Measurements from ENCODE around the gene DDIT4.
"Not testable (repeated sequence)": the region's sequence is repeated elsewhere in the genome, so short reads cannot be mapped to it uniquely, and the experiment has no call there.

The DDIT4 gene

GRCh38 chr10:72265990-72266865 lies 7.5 kb upstream of the DDIT4 start:
- DNase-seq: no peak

- no peak for DNase-seq
Observed at GRCh38 chr10:72267381-72267780, 6.3 kb upstream of the DDIT4 start.

- DNase-seq: no peak
Observed at GRCh38 chr10:72267819-72268399, 5.8 kb upstream of the DDIT4 start.

GRCh38 chr10:72268475-72269200 lies 5.1 kb upstream of the DDIT4 start:
- DNase-seq: not testable (repeated sequence)

- DNase-seq: no peak
Observed at GRCh38 chr10:72270607-72271281, 3.0 kb upstream of the DDIT4 start.

- peak in 57 of 58 donors; percentile 49 to 94 (median 85) for DNase-seq
Observed at GRCh38 chr10:72272689-72273409, 875 bp upstream of the DDIT4 start.

GRCh38 chr10:72274213-72274729 lies 547 bp downstream of the DDIT4 start:
- peak in 10 of 58 donors; percentile 45 to 80 (median 59) for DNase-seq

- DNase-seq: peak in 53 of 58 donors; percentile 28 to 83 (median 64)
Observed at GRCh38 chr10:72274730-72275350, 1.1 kb downstream of the DDIT4 start.

GRCh38 chr10:72275351-72276012 lies 1.8 kb downstream of the DDIT4 start:
- DNase-seq: peak in 13 of 58 donors; percentile 14 to 64 (median 34)

GRCh38 chr10:72276013-72276387 lies 2.3 kb downstream of the DDIT4 start:
- DNase-seq: peak in 11 of 58 donors; percentile 10 to 37 (median 22)

GRCh38 chr10:72276421-72277339 lies 3.0 kb downstream of the DDIT4 start:
- DNase-seq: peak in 4 of 58 donors; percentile 15 to 30 (median 24)

- no peak for DNase-seq
Observed at GRCh38 chr10:72277340-72277995, 3.7 kb downstream of the DDIT4 start.

- no peak for DNase-seq
Observed at GRCh38 chr10:72277996-72278667, 4.4 kb downstream of the DDIT4 start.

- DNase-seq: no peak
Observed at GRCh38 chr10:72278668-72279393, 5.1 kb downstream of the DDIT4 start.

GRCh38 chr10:72279587-72279986 lies 5.9 kb downstream of the DDIT4 start:
- not testable (repeated sequence) for DNase-seq

- DNase-seq: no peak
Observed at GRCh38 chr10:72283131-72283530, 9.4 kb downstream of the DDIT4 start.

All from anterior cingulate cortex (tissue), 58 donors.